Uterus (tissue), 4 donors: ENCODE measurements around the gene FGFBP1. TPM values are rescaled to one million over a fixed set of nuclear protein-coding genes. Genes with fewer than 3 reads are reported as not detected.
A peak's percentile ranks its signal among the peaks of the same experiment; 100 is the strongest.

Experiments
- DNase-seq, 2 donors: peaks; one replicate each; pipeline ENCODE4 v3.0.0-alpha.2; 2019 to 2020
- H3K27ac ChIP-seq, 2 donors: fragments of 200-600 bp; sonication (generic); 1 replicate in 1 of 2; 2 replicates in 1 of 2; pipeline ENCODE4 v1.5.1; 2016 to 2018
- H3K27me3 ChIP-seq, 2 donors: fragments of 200-600 bp; sonication (generic); one replicate each; pipeline ENCODE4 v1.5.1; 2018 to 2019; ENCODE audit warnings: control low read depth in 1 of 2
- H3K36me3 ChIP-seq, 2 donors: fragments of 200-600 bp; sonication (generic); one replicate each; pipeline ENCODE4 v1.5.1; 2019; ENCODE audit warnings: control low read depth in 1 of 2
- H3K4me1 ChIP-seq, 2 donors: fragments of 200-600 bp; sonication (generic); one replicate each; pipeline ENCODE4 v1.5.1; 2018 to 2019; ENCODE audit warnings: control low read depth in 1 of 2
- H3K4me3 ChIP-seq, 2 donors: fragments of 200-600 bp; sonication (generic); 1 replicate in 1 of 2; 2 replicates in 1 of 2; pipeline ENCODE4 v1.5.1; 2018 to 2019; ENCODE audit warnings: mild to moderate bottlenecking in 1 of 2
- H3K9me3 ChIP-seq, 2 donors: fragments of 200-600 bp; sonication (generic); one replicate each; pipeline ENCODE4 v1.5.1; 2019; ENCODE audit warnings: control low read depth in 1 of 2
- CTCF ChIP-seq, 4 experiments: fragments of 200-600 bp in 2 of 4; fragments of 450-650 bp in 2 of 4; sonication (generic) in 2 of 4; IDR thresholded peaks; one replicate each; pipeline ENCODE4 v1.5.1; 2016 to 2019; ENCODE audit warnings: antibody characterized with exemption in 4 of 4, mild to moderate bottlenecking in 2 of 4, moderate library complexity in 1 of 4
- POLR2A ChIP-seq, 2 donors: fragments of 450-650 bp; IDR thresholded peaks; one replicate each; pipeline ENCODE4 v1.6.1; 2016; ENCODE audit warnings: antibody characterized with exemption in 2 of 2, mild to moderate bottlenecking in 1 of 2, moderate library complexity in 1 of 2
- intact Hi-C: fragments of 100-400 bp; cut with DNase I; formaldehyde crosslinking; loops from one replicate; pipeline ENCODE4 v1.15.1; 2023; ENCODE audit warnings: low total_unique reads
- total RNA-seq, 4 donors: library from RNA; depleted of rRNA in 3 of 4; stranded (reverse); fragments of >200 nt in 3 of 4; gene quantifications; one replicate each; pipeline versions ENCODE4 v1.1.0 to v1.2.4, GENCODE V29; 2014 to 2023
- donor health status: DM: yes; HTN: yes; CAD: no.

FGFBP1 gene
- total RNA-seq, 4 donors from 2014 or later = not detected

GRCh38 chr4:15928883-15929282 is 9.7 kb downstream of the FGFBP1 start:
- H3K36me3 ChIP-seq = no peaks in the 10 kb centered on the region
- no peak overlapping the region for H3K27ac ChIP-seq
- no peak overlapping the region for H3K4me3 ChIP-seq
- no peak for DNase-seq
- intact Hi-C loops = no loop called here
- no peaks in the 10 kb centered on the region for H3K27me3 ChIP-seq
- no peaks in the 10 kb centered on the region for H3K4me1 ChIP-seq
- no peak for TF ChIP-seq CTCF (IDR thresholded peaks at IDR 0.05)
- TF ChIP-seq POLR2A (IDR thresholded peaks at IDR 0.05) = no peak
- no peaks in the 10 kb centered on the region for H3K9me3 ChIP-seq

- no peak for DNase-seq
Observed at GRCh38 chr4:15926486-15926885, 12.1 kb downstream of the FGFBP1 start.

GRCh38 chr4:15925830-15926229 is 12.7 kb downstream of the FGFBP1 start:
- DNase-seq = no peak
- TF ChIP-seq CTCF (IDR thresholded peaks at IDR 0.05) (no peak), POLR2A (IDR thresholded peaks at IDR 0.05) (no peak)
- Histone ChIP-seq H3K9me3 (no peaks in the 10 kb centered on the region), H3K4me3 (no peak overlapping the region), H3K36me3 (no peaks in the 10 kb centered on the region), H3K4me1 (no peaks in the 10 kb centered on the region), H3K27ac (no peak overlapping the region), H3K27me3 (no peaks in the 10 kb centered on the region)
- intact Hi-C loops = no loop called here

More at GRCh38 chr4:15926486-15926885, 12.1 kb downstream of the FGFBP1 start:
- H3K27me3 ChIP-seq = no peaks in the 10 kb centered on the region
- no peak overlapping the region for H3K4me3 ChIP-seq
- no peak overlapping the region for H3K27ac ChIP-seq
- TF ChIP-seq CTCF (IDR thresholded peaks at IDR 0.05) = no peak
- TF ChIP-seq POLR2A (IDR thresholded peaks at IDR 0.05) = no peak
- no peaks in the 10 kb centered on the region for H3K9me3 ChIP-seq
- no peaks in the 10 kb centered on the region for H3K36me3 ChIP-seq
- intact Hi-C loops = no loop called here
- no peaks in the 10 kb centered on the region for H3K4me1 ChIP-seq

- no peaks in the 10 kb centered on the region for H3K4me1 ChIP-seq
- no peak overlapping the region for H3K27ac ChIP-seq
- TF ChIP-seq CTCF (IDR thresholded peaks at IDR 0.05) (no peak), POLR2A (IDR thresholded peaks at IDR 0.05) (no peak)
- intact Hi-C loops = no loop called here
- no peaks in the 10 kb centered on the region for H3K9me3 ChIP-seq
- H3K27me3 ChIP-seq = no peaks in the 10 kb centered on the region
- H3K4me3 ChIP-seq = no peak overlapping the region
- DNase-seq = no peak
- no peaks in the 10 kb centered on the region for H3K36me3 ChIP-seq
Observed at GRCh38 chr4:15921592-15921932, 17.0 kb downstream of the FGFBP1 start.

- no peak overlapping the region for H3K27ac ChIP-seq
- intact Hi-C loops = no loop called here
- no peaks in the 10 kb centered on the region for H3K4me1 ChIP-seq
- no peak overlapping the region for H3K4me3 ChIP-seq
- no peaks in the 10 kb centered on the region for H3K36me3 ChIP-seq
- no peaks in the 10 kb centered on the region for H3K9me3 ChIP-seq
- no peaks in the 10 kb centered on the region for H3K27me3 ChIP-seq
- TF ChIP-seq POLR2A (IDR thresholded peaks at IDR 0.05) (no peak), CTCF (IDR thresholded peaks at IDR 0.05) (no peak)
- peak; percentile 31 to 32 for DNase-seq
Observed at GRCh38 chr4:15920723-15921591, 17.6 kb downstream of the FGFBP1 start.
